ENCODE measurements around the gene DIP2C. TPM values are rescaled to one million over a fixed set of nuclear protein-coding genes. Genes with fewer than 3 reads are reported as not detected.

The DIP2C gene
- total and polyA plus RNA-seq, 2 experiments from 2014 or later, result 9.1 to 15.8 TPM

GRCh38 chr10:644943-645334, 44.5 kb downstream of the DIP2C start:
- no peaks in the 10 kb centered on the region for H3K9me3 ChIP-seq (ENCODE audit: low read depth)
- H3K27ac ChIP-seq, result no peak overlapping the region
- no peaks in the 10 kb centered on the region for H3K4me1 ChIP-seq (ENCODE audit: low read depth)
- H3K36me3 ChIP-seq, result no peaks in the 10 kb centered on the region
- H3K27me3 ChIP-seq, result no peaks in the 10 kb centered on the region
- TF ChIP-seq, protein P1, sequence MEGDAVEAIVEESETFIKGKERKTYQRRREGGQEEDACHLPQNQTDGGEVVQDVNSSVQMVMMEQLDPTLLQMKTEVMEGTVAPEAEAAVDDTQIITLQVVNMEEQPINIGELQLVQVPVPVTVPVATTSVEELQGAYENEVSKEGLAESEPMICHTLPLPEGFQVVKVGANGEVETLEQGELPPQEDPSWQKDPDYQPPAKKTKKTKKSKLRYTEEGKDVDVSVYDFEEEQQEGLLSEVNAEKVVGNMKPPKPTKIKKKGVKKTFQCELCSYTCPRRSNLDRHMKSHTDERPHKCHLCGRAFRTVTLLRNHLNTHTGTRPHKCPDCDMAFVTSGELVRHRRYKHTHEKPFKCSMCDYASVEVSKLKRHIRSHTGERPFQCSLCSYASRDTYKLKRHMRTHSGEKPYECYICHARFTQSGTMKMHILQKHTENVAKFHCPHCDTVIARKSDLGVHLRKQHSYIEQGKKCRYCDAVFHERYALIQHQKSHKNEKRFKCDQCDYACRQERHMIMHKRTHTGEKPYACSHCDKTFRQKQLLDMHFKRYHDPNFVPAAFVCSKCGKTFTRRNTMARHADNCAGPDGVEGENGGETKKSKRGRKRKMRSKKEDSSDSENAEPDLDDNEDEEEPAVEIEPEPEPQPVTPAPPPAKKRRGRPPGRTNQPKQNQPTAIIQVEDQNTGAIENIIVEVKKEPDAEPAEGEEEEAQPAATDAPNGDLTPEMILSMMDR (IDR thresholded peaks at IDR 0.05; ENCODE audit: low read depth, low read length), result no peak
- H3K4me3 ChIP-seq, result no peak overlapping the region
- no peak for DNase-seq (ENCODE audit: low read depth in 1 of 2, low spot score in 1 of 2)

- H3K4me1 ChIP-seq (ENCODE audit: low read depth), result no peaks in the 10 kb centered on the region
- no peak for DNase-seq (ENCODE audit: low read depth in 1 of 2, low spot score in 1 of 2)
- no peaks in the 10 kb centered on the region for H3K9me3 ChIP-seq (ENCODE audit: low read depth)
- H3K27me3 ChIP-seq, result no peaks in the 10 kb centered on the region
- no peaks in the 10 kb centered on the region for H3K36me3 ChIP-seq
- no peak overlapping the region for H3K27ac ChIP-seq
- TF ChIP-seq, protein P1 (IDR thresholded peaks at IDR 0.05; ENCODE audit: low read depth, low read length), result no peak
- H3K4me3 ChIP-seq, result no peak overlapping the region
Observed at GRCh38 chr10:644076-644942, 45.2 kb downstream of the DIP2C start.

DNA sequence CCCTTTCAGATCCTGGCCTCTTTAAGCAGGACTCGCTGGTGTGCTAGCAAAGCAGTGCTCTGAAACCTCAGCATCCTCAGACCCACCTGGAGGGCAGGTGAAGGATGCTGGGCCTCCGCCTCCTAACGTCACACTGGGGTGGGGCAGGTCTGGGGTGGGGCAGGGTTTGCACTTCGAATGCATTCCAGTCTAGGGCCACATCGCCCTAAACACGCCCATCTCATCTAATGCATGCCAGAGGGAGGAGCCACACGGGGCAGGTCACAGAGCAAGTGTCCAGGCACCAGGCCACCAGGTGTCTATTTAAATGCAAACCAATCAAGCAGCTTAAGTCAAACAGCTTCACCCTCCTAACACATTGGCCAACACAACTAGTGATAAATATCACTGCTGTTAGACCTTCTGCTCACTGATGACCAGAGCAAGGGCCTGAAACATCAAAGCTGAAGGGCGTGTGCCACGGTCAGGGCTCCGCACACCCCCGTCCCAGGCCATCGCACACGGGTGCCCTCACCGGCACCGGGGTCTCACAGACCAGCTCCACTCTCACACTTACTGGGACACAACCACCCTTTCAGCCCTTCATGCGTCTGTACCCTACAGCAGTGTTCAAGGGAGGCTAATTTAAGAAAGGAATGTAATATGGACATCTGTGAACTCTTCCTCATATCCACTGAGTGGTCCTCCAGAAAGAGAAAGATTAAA, 47.1 kb downstream of the DIP2C start:
- no peak overlapping the region for H3K27ac ChIP-seq
- no peaks in the 10 kb centered on the region for H3K27me3 ChIP-seq
- no peaks in the 10 kb centered on the region for H3K36me3 ChIP-seq
- H3K9me3 ChIP-seq (ENCODE audit: low read depth), result no peaks in the 10 kb centered on the region
- H3K4me1 ChIP-seq (ENCODE audit: low read depth), result no peaks in the 10 kb centered on the region
- DNase-seq (ENCODE audit: low read depth in 1 of 2, low spot score in 1 of 2), result no peak
- TF ChIP-seq, protein P1 (IDR thresholded peaks at IDR 0.05; ENCODE audit: low read depth, low read length), result no peak
- H3K4me3 ChIP-seq, result no peak overlapping the region

- no peak for DNase-seq (ENCODE audit: low read depth in 1 of 2, low spot score in 1 of 2)
- Histone ChIP-seq H3K4me3 (no peak overlapping the region), H3K4me1 (ENCODE audit: low read depth) (no peaks in the 10 kb centered on the region), H3K9me3 (ENCODE audit: low read depth) (no peaks in the 10 kb centered on the region), H3K36me3 (no peaks in the 10 kb centered on the region), H3K27me3 (no peaks in the 10 kb centered on the region), H3K27ac (no peak overlapping the region)
- TF ChIP-seq, protein P1 (IDR thresholded peaks at IDR 0.05; ENCODE audit: low read depth, low read length), result no peak
Observed at GRCh38 chr10:641149-642010, 48.1 kb downstream of the DIP2C start.

DNA sequence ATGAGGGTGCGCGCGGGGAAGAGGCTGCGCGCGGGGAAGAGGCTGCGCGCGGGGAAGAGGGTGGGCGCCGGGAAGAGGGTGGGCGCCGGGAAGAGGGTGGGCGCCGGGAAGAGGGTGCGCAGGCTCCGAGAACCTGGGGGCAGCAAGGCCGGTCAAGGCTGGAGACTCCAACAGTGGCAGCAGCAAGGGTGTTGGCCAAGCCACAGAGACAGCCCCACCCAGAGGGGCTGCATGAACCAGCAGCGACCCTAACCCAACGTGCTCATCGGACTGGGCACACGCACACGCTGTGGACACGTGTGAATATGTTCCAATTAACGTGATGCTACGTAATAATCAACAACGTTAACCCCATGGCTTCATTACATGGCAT, 48.8 kb downstream of the DIP2C start:
- H3K36me3 ChIP-seq, result no peaks in the 10 kb centered on the region
- no peak for DNase-seq (ENCODE audit: low read depth in 1 of 2, low spot score in 1 of 2)
- H3K4me3 ChIP-seq, result no peak overlapping the region
- H3K9me3 ChIP-seq (ENCODE audit: low read depth), result no peaks in the 10 kb centered on the region
- H3K27ac ChIP-seq, result no peak overlapping the region
- TF ChIP-seq, protein P1 (IDR thresholded peaks at IDR 0.05; ENCODE audit: low read depth, low read length), result no peak
- H3K27me3 ChIP-seq, result no peaks in the 10 kb centered on the region
- H3K4me1 ChIP-seq (ENCODE audit: low read depth), result no peaks in the 10 kb centered on the region
